Endothelial cell of umbilical vein (primary cell): ENCODE results near the gene KRT77. TPM values are rescaled to one million over a fixed set of nuclear protein-coding genes. Genes with fewer than 3 reads are reported as not detected.

ENCODE experiments used
- BruUV-seq: library from RNA; stranded (reverse); fragments of 400-500 nt; replicated peaks from 2 replicates; lab custom pipeline; 2021; lab: Mats Ljungman, UMichigan
- CTCF ChIA-PET: fragments of 300-600, 350-600 bp; sonication (Branson Sonifier 250); formaldehyde crosslinking; loops from one replicate; lab custom pipeline; 2021; ENCODE audit warnings: antibody characterized with exemption, inconsistent platforms; lab: Charles Lee
- POLR2A ChIA-PET: fragments of 300-600, 350-600 bp; sonication (Branson Sonifier 250); formaldehyde crosslinking; loops from one replicate; lab custom pipeline; 2021; ENCODE audit warnings: antibody characterized with exemption, inconsistent platforms; lab: Charles Lee
- DNase-seq: peaks from one replicate; pipeline ENCODE4 v3.0.0-alpha.2; 2011; ENCODE audit warnings: low read depth, low spot score
- FAIRE-seq: peaks from 2 replicates; lab custom pipeline; 2011; peaks lifted over from hg19 to GRCh38; lab: Jason Lieb, UNC
- H2AFZ ChIP-seq: 2 replicates; pipeline ENCODE4 v1.6.0; 2012; ENCODE audit warnings: low read depth, low read length, control low read depth, inconsistent platforms
- H3K27ac ChIP-seq: 2 replicates; pipeline ENCODE4 v1.5.1; 2011; ENCODE audit warnings: low read depth, mild to moderate bottlenecking, control low read depth, low read length, moderate library complexity; ENCODE audit not compliant: insufficient read depth
- H3K27me3 ChIP-seq, 2 experiments: 2 replicates each; pipeline versions ENCODE4 v1.6.0 to v1.6.1; 2011; ENCODE audit warnings: low read length in 2 of 2, mixed read lengths in 1 of 2; ENCODE audit not compliant: control insufficient read depth in 2 of 2, insufficient read depth in 2 of 2
- H3K36me3 ChIP-seq, 2 experiments: 2 replicates in 1 of 2; 3 replicates in 1 of 2; pipeline ENCODE4 v1.5.1; 2011; ENCODE audit warnings: low read length in 2 of 2, mild to moderate bottlenecking in 1 of 2, moderate library complexity in 1 of 2; ENCODE audit not compliant: control insufficient read depth in 2 of 2, insufficient read depth in 2 of 2; ENCODE audit errors: extremely low read depth in 1 of 2
- H3K4me1 ChIP-seq: 3 replicates; pipeline ENCODE4 v1.5.1; 2011; ENCODE audit warnings: mild to moderate bottlenecking, low read length; ENCODE audit not compliant: control insufficient read depth, insufficient read depth; ENCODE audit errors: extremely low read depth
- H3K4me2 ChIP-seq: 2 replicates; pipeline ENCODE4 v1.6.1; 2011; ENCODE audit warnings: low read length, control low read depth, mixed read lengths; ENCODE audit not compliant: insufficient read depth
- H3K4me3 ChIP-seq, 3 experiments: fragments of 200-600 bp in 1 of 3; sonication (generic), shearing (Covaris generic) in 1 of 3; replicated peaks in 1 of 3; 2 replicates each; pipeline ENCODE4 v1.5.1; 2011 to 2016; ENCODE audit warnings: control low read depth in 3 of 3, low read length in 3 of 3, mild to moderate bottlenecking in 2 of 3, inconsistent platforms in 1 of 3, low read depth in 1 of 3, moderate library complexity in 1 of 3; ENCODE audit not compliant: insufficient read depth in 1 of 3
- H3K79me2 ChIP-seq: 2 replicates; pipeline ENCODE4 v1.6.0; 2012; ENCODE audit warnings: low read length, inconsistent platforms; ENCODE audit not compliant: control insufficient read depth, insufficient read depth
- H3K9ac ChIP-seq: replicated peaks from 2 replicates; pipeline ENCODE3; 2011; ENCODE audit warnings: low read length, control low read depth; ENCODE audit not compliant: insufficient read depth; ENCODE audit errors: extremely low read depth
- H3K9me1 ChIP-seq: replicated peaks from 3 replicates; pipeline ENCODE4 v1.6.0; 2011; ENCODE audit warnings: mild to moderate bottlenecking, low read length; ENCODE audit not compliant: control insufficient read depth, insufficient read depth; ENCODE audit errors: extremely low read depth
- H3K9me3 ChIP-seq: replicated peaks from 2 replicates; pipeline ENCODE4 v1.5.1; 2012; ENCODE audit warnings: low read length, inconsistent platforms; ENCODE audit not compliant: control insufficient read depth, insufficient read depth
- H4K20me1 ChIP-seq: replicated peaks from 2 replicates; pipeline ENCODE3; 2011; ENCODE audit warnings: mild to moderate bottlenecking, low read length; ENCODE audit not compliant: control insufficient read depth, insufficient read depth; ENCODE audit errors: extremely low read depth
- EZH2 ChIP-seq: IDR thresholded peaks from 2 replicates; pipeline ENCODE4 v1.6.1; 2012; ENCODE audit warnings: borderline replicate concordance, low read depth, mild to moderate bottlenecking, moderate library complexity, low read length, inconsistent platforms; ENCODE audit not compliant: severe bottlenecking
- FOS ChIP-seq: IDR thresholded peaks from 2 replicates; pipeline ENCODE4 v1.6.1; 2011; ENCODE audit warnings: mild to moderate bottlenecking, low read length, moderate library complexity, borderline replicate concordance; ENCODE audit not compliant: insufficient read depth
- GATA2 ChIP-seq: IDR thresholded peaks from 2 replicates; pipeline ENCODE4 v1.7.0; 2011; ENCODE audit warnings: low read depth, mild to moderate bottlenecking, moderate library complexity, mixed read lengths, low read length; ENCODE audit not compliant: insufficient read length, insufficient read depth
- JUN ChIP-seq: IDR thresholded peaks from 2 replicates; pipeline ENCODE4 v1.6.1; 2011; ENCODE audit warnings: borderline replicate concordance, low read depth; ENCODE audit not compliant: insufficient read length, insufficient read depth
- MYC ChIP-seq: IDR thresholded peaks from one replicate; pipeline ENCODE4 v1.6.1; 2011; ENCODE audit warnings: mild to moderate bottlenecking, low read depth, low read length
- POLR2A ChIP-seq: IDR thresholded peaks from 2 replicates; pipeline ENCODE4 v1.6.1; 2012; ENCODE audit warnings: low read depth, mild to moderate bottlenecking, control low read depth, low read length
- POLR2AphosphoS5 ChIP-seq: IDR thresholded peaks from 2 replicates; pipeline ENCODE4 v1.6.1; 2012; ENCODE audit warnings: low read depth, mild to moderate bottlenecking, control low read depth, low read length, moderate library complexity; ENCODE audit not compliant: insufficient read depth
- dilution Hi-C: fragments of 300-500 bp; cut with MboI; formaldehyde crosslinking; loops from one replicate; pipeline ENCODE4 v1.15.0; 2019; ENCODE audit warnings: low sequenced_read_pairs; ENCODE audit not compliant: extremely low pct_ligation_motif_present
- intact Hi-C: fragments of 100-400 bp; cut with micrococcal nuclease; formaldehyde crosslinking; loops from one replicate; pipeline ENCODE4 v1.10.0; 2022
- polyA plus RNA-seq, 4 experiments: library from polyadenylated mRNA; depleted of rRNA in 3 of 4; stranded (reverse) in 3 of 4; unstranded in 1 of 4; fragments of >200 nt; gene quantifications; 2 replicates each; pipeline versions ENCODE4 v1.2.1 to v1.2.3, GENCODE V29; 2011 to 2012; ENCODE audit warnings: missing spikeins in 1 of 4
- total RNA-seq: library from RNA; stranded (reverse); gene quantifications from 2 replicates; pipeline ENCODE4 v1.2.3, GENCODE V29; 2021
- TF ChIP-seq, protein P1 (sequence below): IDR thresholded peaks from 2 replicates; pipeline ENCODE4 v1.6.1; 2011; ENCODE audit not compliant: insufficient read depth, insufficient read length
- TF ChIP-seq, protein P2 (sequence below), 2 donors: IDR thresholded peaks; 1 replicate in 1 of 2; 2 replicates in 1 of 2; pipeline ENCODE4 v1.5.1; 2011; ENCODE audit warnings: low read length in 2 of 2, mild to moderate bottlenecking in 2 of 2, moderate library complexity in 2 of 2, control low read depth in 1 of 2, inconsistent platforms in 1 of 2, low read depth in 1 of 2; ENCODE audit not compliant: insufficient read depth in 1 of 2; ENCODE audit errors: extremely low read depth in 1 of 2

KRT77 gene
- total and polyA plus RNA-seq, 2 donors (not counting 3 experiments of a cell fraction or from before 2014, with no cell fraction given) = not detected

- H3K9me3 ChIP-seq = no peaks in the 10 kb centered on the region
- no peaks in the 10 kb centered on the region for H3K79me2 ChIP-seq
- ChIA-PET POLR2A (no interaction called here), CTCF (interaction anchor here (1.3 to 1.4 kb wide), 3 partner anchors 12 to 179 kb away, joined by 3 read pairs; no protein-coding TSS in a partner anchor)
- no peak overlapping the region for H3K27ac ChIP-seq
- no peak overlapping the region for H3K4me2 ChIP-seq
- dilution Hi-C loops = no loop called here
- no peaks in the 10 kb centered on the region for H3K4me1 ChIP-seq
- H3K27me3 ChIP-seq = peaks cover 21 to 27% of the 10 kb centered on the region in 2 experiments
- TF ChIP-seq POLR2AphosphoS5 (no peak), JUN (no peak), FOS (no peak)
- TF ChIP-seq, protein P1, sequence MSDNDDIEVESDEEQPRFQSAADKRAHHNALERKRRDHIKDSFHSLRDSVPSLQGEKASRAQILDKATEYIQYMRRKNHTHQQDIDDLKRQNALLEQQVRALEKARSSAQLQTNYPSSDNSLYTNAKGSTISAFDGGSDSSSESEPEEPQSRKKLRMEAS = no peak
- no peak overlapping the region for H2AFZ ChIP-seq
- intact Hi-C loops = no loop called here
- FAIRE-seq (no peak), DNase-seq (no peak)
- H4K20me1 ChIP-seq = no peaks in the 10 kb centered on the region
- no peaks in the 10 kb centered on the region for H3K9me1 ChIP-seq
- no TSS peak for BruUV-seq
- H3K4me3 ChIP-seq = no peak overlapping the region
- no peaks in the 10 kb centered on the region for H3K36me3 ChIP-seq
- no peak overlapping the region for H3K9ac ChIP-seq
These were observed 16.4 kb downstream of the KRT77 start for GRCh38 chr12:52686756-52687487.

DNA sequence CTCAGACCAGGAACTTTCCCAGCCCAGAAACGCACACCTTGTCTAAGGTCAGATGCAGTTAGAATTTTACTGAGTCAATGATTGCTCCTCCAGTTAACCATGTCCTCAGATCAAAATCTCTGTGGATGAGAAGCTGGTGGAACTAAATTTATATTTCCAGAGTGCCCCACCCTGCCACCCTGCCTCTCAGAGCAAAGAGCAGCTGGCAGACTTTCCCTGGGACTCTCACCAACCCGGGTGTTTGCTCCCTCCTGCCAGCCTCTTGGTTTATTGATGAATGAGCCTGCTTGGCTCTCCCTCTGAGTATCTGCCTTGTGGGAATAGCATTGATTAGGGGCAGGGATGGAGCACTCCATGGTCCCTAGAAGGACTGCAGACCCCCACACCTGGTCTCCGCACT is 17.3 kb downstream of the KRT77 start:
- H3K36me3 ChIP-seq = no peaks in the 10 kb centered on the region
- no peaks in the 10 kb centered on the region for H4K20me1 ChIP-seq
- H3K79me2 ChIP-seq = no peaks in the 10 kb centered on the region
- H3K4me1 ChIP-seq = no peaks in the 10 kb centered on the region
- no peak overlapping the region for H3K9ac ChIP-seq
- H3K27me3 ChIP-seq = peaks cover 15 to 18% of the 10 kb centered on the region in 2 experiments
- no peaks in the 10 kb centered on the region for H3K9me3 ChIP-seq
- intact Hi-C loops (no loop called here), dilution Hi-C loops (no loop called here)
- no peak overlapping the region for H3K27ac ChIP-seq
- H3K4me3 ChIP-seq = no peak overlapping the region
- TF ChIP-seq POLR2A = no peak
- TF ChIP-seq, protein P1 = no peak
- TF ChIP-seq, protein P2, sequence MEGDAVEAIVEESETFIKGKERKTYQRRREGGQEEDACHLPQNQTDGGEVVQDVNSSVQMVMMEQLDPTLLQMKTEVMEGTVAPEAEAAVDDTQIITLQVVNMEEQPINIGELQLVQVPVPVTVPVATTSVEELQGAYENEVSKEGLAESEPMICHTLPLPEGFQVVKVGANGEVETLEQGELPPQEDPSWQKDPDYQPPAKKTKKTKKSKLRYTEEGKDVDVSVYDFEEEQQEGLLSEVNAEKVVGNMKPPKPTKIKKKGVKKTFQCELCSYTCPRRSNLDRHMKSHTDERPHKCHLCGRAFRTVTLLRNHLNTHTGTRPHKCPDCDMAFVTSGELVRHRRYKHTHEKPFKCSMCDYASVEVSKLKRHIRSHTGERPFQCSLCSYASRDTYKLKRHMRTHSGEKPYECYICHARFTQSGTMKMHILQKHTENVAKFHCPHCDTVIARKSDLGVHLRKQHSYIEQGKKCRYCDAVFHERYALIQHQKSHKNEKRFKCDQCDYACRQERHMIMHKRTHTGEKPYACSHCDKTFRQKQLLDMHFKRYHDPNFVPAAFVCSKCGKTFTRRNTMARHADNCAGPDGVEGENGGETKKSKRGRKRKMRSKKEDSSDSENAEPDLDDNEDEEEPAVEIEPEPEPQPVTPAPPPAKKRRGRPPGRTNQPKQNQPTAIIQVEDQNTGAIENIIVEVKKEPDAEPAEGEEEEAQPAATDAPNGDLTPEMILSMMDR (IDR thresholded peaks at IDR 0.05; ENCODE audit: extremely low read depth in 1 of 2, insufficient read depth in 1 of 2, low read depth in 1 of 2, low read length in 2 of 2) = no peak
- TF ChIP-seq FOS = no peak
- TF ChIP-seq MYC = no peak
- no peak for TF ChIP-seq JUN
- TF ChIP-seq POLR2AphosphoS5 = no peak
- TF ChIP-seq GATA2 = no peak
- no peak for TF ChIP-seq EZH2
- DNase-seq (no peak), FAIRE-seq (no peak)
- H3K4me2 ChIP-seq = no peak overlapping the region
- CTCF ChIA-PET = interaction anchor here (1.3 kb wide), 1 partner anchor 179 kb away, joined by 3 read pairs; no protein-coding TSS in a partner anchor
- H3K9me1 ChIP-seq = no peaks in the 10 kb centered on the region
- POLR2A ChIA-PET = no interaction called here
- no TSS peak for BruUV-seq
- no peak overlapping the region for H2AFZ ChIP-seq
